AG08395 (cell line): Measurements from ENCODE around the gene CTCF.
"Not testable (repeated sequence)": the region's sequence is repeated elsewhere in the genome, so short reads cannot be mapped to it uniquely, and the experiment has no call there.

Source experiments
- DNase-seq: peaks from one replicate; pipeline ENCODE4 v3.0.0; 2012; ENCODE audit warnings: mixed read lengths, low spot score

Gene CTCF

GRCh38 chr16:67562526-67562917 lies at the start of gene CTCF:
Gene CTCF, plus strand, starts transcription at chr16:67562526. Its CDS starts 48,307 bp downstream, at chr16:67610833.
- DNase-seq, result peak; percentile 83

DNA sequence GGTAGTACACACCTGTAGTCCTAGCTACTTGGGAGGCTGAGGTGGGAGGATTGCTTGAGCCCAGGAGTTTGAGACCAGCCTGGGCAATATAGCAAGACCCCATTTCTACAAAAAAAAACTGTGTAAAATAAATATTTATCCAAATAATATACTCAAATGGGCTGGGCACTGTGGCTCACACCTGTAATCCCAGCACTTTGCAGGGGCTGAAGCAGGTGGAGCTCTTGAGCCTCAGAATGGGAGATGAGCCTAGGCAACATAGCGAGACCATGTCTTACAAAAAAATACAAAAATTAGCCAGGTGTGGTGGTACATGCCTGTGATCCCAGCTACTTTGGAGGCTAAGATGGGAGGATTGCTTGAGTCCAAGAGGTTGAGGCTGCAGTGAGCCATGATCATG lies 48.4 kb upstream of the CTCF start:
- not testable (repeated sequence) for DNase-seq

- DNase-seq, result peak; percentile 66
Measured at GRCh38 chr16:67514382-67514828, 47.9 kb upstream of the CTCF start.

- DNase-seq, result peak; percentile 65
Measured at GRCh38 chr16:67516296-67517154, 45.8 kb upstream of the CTCF start.

DNA sequence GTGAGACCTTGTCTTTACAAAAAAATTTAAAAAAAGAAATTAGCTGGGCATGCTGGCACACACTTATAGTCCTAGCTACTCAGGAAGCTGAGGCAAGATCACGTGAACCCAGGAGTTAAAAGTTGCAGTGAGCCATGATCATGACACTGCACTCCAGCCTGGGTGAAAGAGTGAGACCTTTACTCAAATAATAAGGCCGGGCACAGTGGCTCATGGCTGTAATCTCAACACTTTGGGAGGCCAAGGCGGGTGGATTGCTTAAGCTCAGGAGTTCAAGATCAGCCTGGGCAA lies 45.2 kb upstream of the CTCF start:
- DNase-seq, result no peak

GRCh38 chr16:67517661-67518423 lies 44.5 kb upstream of the CTCF start:
- DNase-seq, result no peak

GRCh38 chr16:67518676-67519075 lies 43.6 kb upstream of the CTCF start:
- no peak for DNase-seq

DNA sequence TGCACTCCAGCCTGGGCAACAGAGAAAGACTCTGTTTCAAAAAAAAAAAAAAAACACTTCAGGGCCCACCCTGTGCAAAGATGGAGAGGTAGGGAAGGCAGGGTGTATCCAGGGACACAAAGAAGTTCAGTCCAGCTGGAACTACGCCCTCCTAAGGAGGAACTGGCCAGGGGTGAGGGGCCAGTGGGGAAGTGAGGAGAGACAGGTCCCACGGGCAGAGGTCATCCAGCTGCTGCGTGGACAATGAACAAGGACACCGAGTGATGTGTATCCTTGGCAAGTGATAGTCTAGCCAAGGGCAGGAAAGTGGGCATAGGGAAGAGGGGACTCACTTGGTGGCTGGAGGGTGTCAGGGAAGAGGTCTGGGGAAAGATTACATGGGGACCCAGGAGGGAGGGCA lies 43.1 kb upstream of the CTCF start:
- DNase-seq, result no peak

DNA sequence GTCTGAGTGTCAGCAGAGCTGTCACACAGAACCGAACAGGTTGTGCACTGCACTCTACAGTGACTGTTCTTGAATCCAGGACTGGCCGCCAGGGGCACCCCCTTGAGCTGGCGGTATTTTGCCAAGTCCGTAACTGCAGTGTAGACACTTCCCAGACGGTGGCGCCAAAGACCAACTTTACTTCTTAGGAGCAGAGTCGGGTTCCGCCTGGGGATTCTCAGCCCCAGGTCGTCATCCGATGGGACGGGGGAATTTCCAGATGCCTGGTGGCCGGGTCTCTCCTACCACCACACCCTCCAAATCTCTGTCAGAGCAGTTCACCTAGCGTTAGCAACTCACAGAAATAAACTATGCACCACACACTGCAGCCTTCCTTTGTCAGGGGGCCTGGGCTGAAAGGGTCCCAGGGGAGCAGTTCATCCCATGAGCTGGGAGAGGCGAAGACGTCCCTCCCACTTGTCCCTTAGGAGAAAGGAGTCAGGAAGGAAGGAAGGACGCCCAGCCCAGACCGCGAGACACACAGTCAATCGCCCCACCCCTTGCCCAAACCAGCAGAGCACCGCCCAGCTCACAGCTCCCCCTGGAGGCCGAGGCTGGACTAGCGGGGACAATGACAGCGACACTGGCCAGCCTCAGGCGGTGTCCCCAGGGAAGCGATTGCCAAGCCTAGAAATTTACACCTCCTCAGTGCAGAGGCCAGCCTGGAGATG lies 41.1 kb upstream of the CTCF start:
- DNase-seq, result peak; percentile 95

GRCh38 chr16:67525176-67525860 lies 37.0 kb upstream of the CTCF start:
- DNase-seq, result peak; percentile 42

DNA sequence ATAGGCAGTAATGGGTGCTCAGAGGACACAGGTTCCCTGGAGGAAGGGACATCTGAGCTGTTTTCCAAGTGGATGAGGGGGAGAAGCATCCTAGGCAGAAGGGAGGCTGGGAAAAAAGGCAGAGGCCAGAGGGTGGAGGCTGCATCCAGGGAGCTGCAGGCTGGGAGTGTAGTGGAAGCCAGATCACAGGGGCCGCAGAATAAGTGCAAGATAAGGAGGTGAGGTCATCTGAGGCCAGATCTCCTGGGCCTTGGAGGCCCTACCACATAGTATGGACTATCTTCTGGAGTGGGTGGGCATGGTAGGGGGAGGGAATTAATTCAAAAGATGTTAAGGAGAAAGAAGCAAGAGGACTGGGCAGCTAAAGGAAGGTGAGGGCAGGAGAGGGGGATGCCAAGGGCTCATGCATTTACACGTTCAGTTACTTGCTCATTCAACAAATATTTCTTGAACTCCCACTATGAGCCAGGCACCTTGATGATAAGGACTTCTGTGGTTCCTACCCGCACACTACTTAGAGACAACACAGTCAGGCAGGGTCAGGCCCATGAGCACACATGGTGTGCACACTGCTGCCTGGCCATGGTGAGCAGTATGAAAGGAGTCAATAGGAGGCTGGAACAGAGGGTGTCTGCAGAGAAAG lies 36.1 kb upstream of the CTCF start:
- no peak for DNase-seq

- peak; percentile 82 for DNase-seq
Measured at GRCh38 chr16:67528222-67528869, 34.0 kb upstream of the CTCF start, which contains the start of gene RIPOR1. Gene RIPOR1, plus strand, starts transcription at chr16:67528829. Its CDS starts 9,618 bp downstream, at chr16:67538447.

- peak; percentile 40 for DNase-seq
Measured at GRCh38 chr16:67528870-67529581, 33.3 kb upstream of the CTCF start.

GRCh38 chr16:67529582-67530012 lies 32.7 kb upstream of the CTCF start:
- no peak for DNase-seq

DNA sequence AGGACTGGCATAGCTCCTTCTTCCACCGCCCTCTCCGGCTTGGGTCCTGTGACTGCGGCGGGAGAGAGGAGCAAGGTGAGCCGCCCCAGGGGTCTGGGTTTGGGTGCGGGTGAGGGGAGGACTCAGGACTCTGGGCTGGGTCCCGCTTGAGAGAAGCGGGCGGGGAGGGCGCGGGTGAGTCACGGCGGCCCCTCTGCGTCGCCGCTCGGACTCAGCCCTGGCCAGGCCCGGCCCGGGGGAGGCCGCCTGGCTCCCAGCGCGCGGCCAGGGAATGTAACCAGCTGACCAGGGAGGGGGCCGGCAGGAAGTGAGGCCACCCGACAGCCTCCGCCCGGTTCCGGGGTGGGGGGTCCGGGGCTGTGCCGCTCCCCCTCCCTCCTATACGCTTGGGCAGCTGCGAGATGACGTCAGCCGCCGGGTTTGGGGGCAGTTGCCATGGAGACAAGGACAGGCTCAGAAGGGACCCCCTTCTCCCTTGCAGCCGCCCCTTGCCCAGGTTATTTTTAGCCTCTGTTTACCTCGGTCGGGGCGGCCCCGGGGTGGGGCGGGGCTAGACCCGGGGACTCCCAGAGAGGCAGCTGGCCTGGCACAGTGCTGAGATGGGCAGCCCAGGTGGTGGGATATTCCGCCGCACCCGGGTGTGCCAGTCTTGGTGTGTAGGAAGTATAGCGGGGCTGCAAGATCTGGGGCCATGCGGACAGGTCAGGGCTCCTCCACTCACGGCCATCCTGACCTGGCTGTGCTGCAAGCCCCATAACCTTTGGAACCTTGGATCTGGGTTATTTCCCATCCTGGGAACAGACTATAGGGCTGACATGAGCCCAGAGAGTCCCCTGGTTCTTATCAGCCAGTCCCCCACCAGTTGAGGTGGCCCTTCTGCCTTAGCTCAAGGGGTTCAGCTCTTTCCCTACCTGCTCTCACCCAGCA lies 32.0 kb upstream of the CTCF start:
- peak; percentile 87 for DNase-seq

- DNase-seq, result no peak
Measured at GRCh38 chr16:67531247-67531646, 31.1 kb upstream of the CTCF start.

DNA sequence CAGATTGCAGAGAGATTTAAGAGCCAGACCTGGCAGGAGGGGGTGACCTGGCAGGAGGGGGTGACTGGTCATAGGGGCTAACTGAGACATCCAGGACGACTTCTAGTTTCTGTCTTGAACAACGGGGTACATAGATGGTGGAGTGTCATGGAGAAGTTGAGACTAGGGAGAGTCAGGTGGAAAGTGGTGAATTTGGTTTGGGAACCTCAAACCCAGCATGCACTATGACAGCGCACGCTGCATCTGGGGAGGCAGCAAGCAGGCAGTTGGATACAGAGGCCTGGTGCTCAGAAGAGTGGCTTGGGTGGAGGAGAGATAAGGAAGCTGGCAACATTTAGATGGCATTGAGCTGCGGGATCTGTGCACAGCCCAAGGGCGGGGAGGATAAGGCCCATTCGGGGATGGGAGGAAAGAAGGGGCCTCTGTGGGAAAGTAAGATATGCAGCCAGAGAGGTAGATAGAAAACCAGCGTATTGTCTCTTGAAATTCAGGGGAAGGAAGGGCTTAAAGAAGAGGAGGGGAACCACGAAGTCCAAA lies 29.2 kb upstream of the CTCF start:
- DNase-seq, result no peak

- DNase-seq, result not testable (repeated sequence)
Measured at GRCh38 chr16:67533987-67534386, 28.3 kb upstream of the CTCF start.

DNA sequence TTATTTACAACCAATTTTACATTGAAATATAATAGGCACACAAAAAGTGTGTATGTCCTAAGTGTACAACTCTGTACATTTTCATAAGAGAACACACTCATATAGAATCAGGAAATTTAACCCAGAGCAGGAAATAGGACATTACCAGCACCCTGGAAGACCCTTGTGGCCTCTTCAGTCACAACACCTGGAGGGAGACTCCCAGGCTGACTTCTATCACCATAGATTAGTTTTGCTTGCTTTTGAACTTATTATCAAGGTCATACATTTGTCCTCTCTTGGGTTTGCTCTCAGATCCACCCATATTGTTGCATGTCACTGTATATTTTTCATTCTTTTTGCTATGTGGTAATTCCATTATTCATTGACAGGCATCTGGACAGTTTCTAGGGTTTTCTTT lies 27.9 kb upstream of the CTCF start:
- no peak for DNase-seq
